A673 (cell line): ENCODE results near the gene ZNF462. TPM values are rescaled to one million over a fixed set of nuclear protein-coding genes. Genes with fewer than 3 reads are reported as not detected.

Experiments used
- BruUV-seq: library from RNA; stranded (reverse); fragments of 400-500 nt; replicated peaks from 2 replicates; lab custom pipeline; 2021; lab: Mats Ljungman, UMichigan
- CTCF ChIA-PET: fragments of 300-600 bp; sonication (Branson Sonifier 250); formaldehyde crosslinking; loops from one replicate; lab custom pipeline; 2022; ENCODE audit warnings: antibody characterized with exemption; lab: Charles Lee
- POLR2A ChIA-PET: fragments of 300-600 bp; sonication (Branson Sonifier 250); formaldehyde crosslinking; loops from one replicate; lab custom pipeline; 2022; ENCODE audit warnings: antibody characterized with exemption; ENCODE audit not compliant: low non-redundant PET; lab: Charles Lee
- DNase-seq: peaks from one replicate; pipeline ENCODE4 v3.0.0-alpha.2; 2015; ENCODE audit warnings: low spot score
- H3K27ac ChIP-seq: fragments of 200-600 bp; sonication (generic); 2 replicates; pipeline ENCODE4 v1.5.1; 2016; ENCODE audit warnings: mixed run types, low read depth, mild to moderate bottlenecking, mixed read lengths, antibody characterized with exemption, low read length; ENCODE audit not compliant: poor library complexity, severe bottlenecking
- H3K27me3 ChIP-seq: fragments of 200-600 bp; sonication (generic); replicated peaks from 2 replicates; pipeline ENCODE4 v1.6.1; 2017; ENCODE audit warnings: mixed run types, low read depth, mild to moderate bottlenecking, mixed read lengths, antibody characterized with exemption, low read length; ENCODE audit not compliant: insufficient read depth, poor library complexity
- H3K36me3 ChIP-seq: fragments of 200-600 bp; sonication (generic); 2 replicates; pipeline ENCODE4 v1.6.1; 2016; ENCODE audit warnings: mixed run types, mild to moderate bottlenecking, mixed read lengths, antibody characterized with exemption, low read length; ENCODE audit not compliant: insufficient read depth, poor library complexity, severe bottlenecking
- H3K4me1 ChIP-seq: fragments of 200-600 bp; sonication (generic); 2 replicates; pipeline ENCODE4 v1.6.1; 2017; ENCODE audit warnings: mixed run types, mild to moderate bottlenecking, mixed read lengths, antibody characterized with exemption, low read length; ENCODE audit not compliant: insufficient read depth, poor library complexity, severe bottlenecking
- H3K4me3 ChIP-seq: fragments of 200-600 bp; sonication (generic); 2 replicates; pipeline ENCODE4 v1.5.1; 2016; ENCODE audit warnings: low read depth, mixed run types, mild to moderate bottlenecking, mixed read lengths, low read length; ENCODE audit not compliant: poor library complexity, severe bottlenecking
- H3K9me3 ChIP-seq: fragments of 200-600 bp; sonication (generic); 2 replicates; pipeline ENCODE4 v1.6.1; 2016; ENCODE audit warnings: mixed run types, low read depth, mild to moderate bottlenecking, mixed read lengths, antibody characterized with exemption, low read length; ENCODE audit not compliant: poor library complexity, severe bottlenecking
- CTCF ChIP-seq: fragments of 300-800, 200-600 bp; sonication (generic); conservative IDR thresholded peaks from 2 replicates; pipeline ENCODE4 v1.5.1; 2017; ENCODE audit warnings: low read depth, mild to moderate bottlenecking, antibody characterized with exemption, low read length, moderate library complexity, mixed read lengths
- EZH2 ChIP-seq: fragments of 200-600 bp; sonication (generic); IDR thresholded peaks from 2 replicates; pipeline ENCODE4 v1.6.1; 2017; ENCODE audit warnings: borderline replicate concordance, low read depth, mild to moderate bottlenecking, mixed read lengths, antibody characterized with exemption, low read length; ENCODE audit not compliant: poor library complexity, severe bottlenecking
- intact Hi-C: fragments of 100-400 bp; cut with micrococcal nuclease; formaldehyde crosslinking; loops from one replicate; pipeline ENCODE4 v1.10.0; 2022; ENCODE audit not compliant: unreplicated experiment
- total RNA-seq: library from RNA; stranded (reverse); gene quantifications from 2 replicates; pipeline ENCODE4 v1.2.3, GENCODE V29; 2021

The ZNF462 gene
- total RNA-seq, 1 experiment from 2014 or later = 40.5 TPM

GRCh38 chr9:106920091-106920490 lies 57.1 kb downstream of the ZNF462 start:
- Histone ChIP-seq H3K9me3 (no peaks in the 10 kb centered on the region), H3K27me3 (no peaks in the 10 kb centered on the region), H3K4me1 (peaks cover 16% of the 10 kb centered on the region), H3K27ac (peak overlapping the region; percentile 87), H3K36me3 (peaks cover 12% of the 10 kb centered on the region), H3K4me3 (no peak overlapping the region)
- BruUV-seq = no TSS peak
- no peak for DNase-seq
- ChIA-PET CTCF (no interaction called here), POLR2A (no interaction called here)
- intact Hi-C loops = loop anchor here (5.0 kb wide), 1 partner anchor 58 kb away; the partner anchor contains the start of gene ZNF462
- TF ChIP-seq CTCF (no peak), EZH2 (no peak)

- CTCF ChIA-PET = no interaction called here
- intact Hi-C loops = loop anchor here (5.0 kb wide), 1 partner anchor 58 kb away; the partner anchor contains the start of gene ZNF462
These were observed 57.8 kb downstream of the ZNF462 start for GRCh38 chr9:106920701-106921283.

GRCh38 chr9:106921341-106921899 lies 58.5 kb downstream of the ZNF462 start:
- peak; percentile 84 for DNase-seq
- Histone ChIP-seq H3K27ac (peak overlapping the region; percentile 87), H3K36me3 (peaks cover 22% of the 10 kb centered on the region), H3K27me3 (no peaks in the 10 kb centered on the region), H3K4me1 (peaks cover 16% of the 10 kb centered on the region), H3K4me3 (peak overlapping the region; percentile 1), H3K9me3 (no peaks in the 10 kb centered on the region)
- intact Hi-C loops = loop anchor here (5.0 kb wide), 1 partner anchor 59 kb away; the partner anchor contains the start of gene ZNF462
- no TSS peak for BruUV-seq
- POLR2A ChIA-PET = no interaction called here
- TF ChIP-seq CTCF = no peak
- TF ChIP-seq EZH2 = no peak
- CTCF ChIA-PET = no interaction called here

More at GRCh38 chr9:106920701-106921283, 57.8 kb downstream of the ZNF462 start:
- Histone ChIP-seq H3K36me3 (peaks cover 16% of the 10 kb centered on the region), H3K27ac (peak overlapping the region; percentile 87), H3K4me1 (peaks cover 16% of the 10 kb centered on the region), H3K27me3 (no peaks in the 10 kb centered on the region), H3K4me3 (peak overlapping the region; percentile 1), H3K9me3 (no peaks in the 10 kb centered on the region)
- DNase-seq = no peak
- BruUV-seq = no TSS peak
- POLR2A ChIA-PET = no interaction called here
- TF ChIP-seq EZH2 (no peak), CTCF (no peak)
